ENCODE results near the gene KCNG2.

The KCNG2 gene

GRCh38 chr18:79912994-79913831 lies 115.5 kb downstream of the KCNG2 start:
- peak in 1 of 2 donors; percentile 13 for DNase-seq

GRCh38 chr18:79914614-79915160 lies 116.9 kb downstream of the KCNG2 start:
- DNase-seq, result peak in 1 of 2 donors; percentile 3

- peak in 1 of 2 donors; percentile 9 for DNase-seq
These were observed 117.7 kb downstream of the KCNG2 start for GRCh38 chr18:79915161-79916127.

GRCh38 chr18:79916128-79916494 lies 118.4 kb downstream of the KCNG2 start:
- DNase-seq, result no peak

GRCh38 chr18:79916546-79917168 lies 118.9 kb downstream of the KCNG2 start:
- DNase-seq, result peak in 1 of 2 donors; percentile 11

GRCh38 chr18:79917169-79917852 lies 119.6 kb downstream of the KCNG2 start:
- DNase-seq, result peak in 1 of 2 donors; percentile 4

GRCh38 chr18:79917853-79918614 lies 120.3 kb downstream of the KCNG2 start:
- DNase-seq, result peak in 1 of 2 donors; percentile 3

- DNase-seq, result peak in 1 of 2 donors; percentile 9
These were observed 120.9 kb downstream of the KCNG2 start for GRCh38 chr18:79918615-79919011.

GRCh38 chr18:79919089-79919488 lies 121.4 kb downstream of the KCNG2 start:
- DNase-seq, result peak in 1 of 2 donors; percentile 5

GRCh38 chr18:79921984-79922965 lies 124.5 kb downstream of the KCNG2 start:
- no peak for DNase-seq

GRCh38 chr18:79922971-79923411 lies 125.3 kb downstream of the KCNG2 start:
- no peak for DNase-seq

- DNase-seq, result no peak
These were observed 126.3 kb downstream of the KCNG2 start for GRCh38 chr18:79923896-79924585.

GRCh38 chr18:79924814-79925731 lies 127.3 kb downstream of the KCNG2 start:
- DNase-seq, result no peak

GRCh38 chr18:79926306-79926705 lies 128.6 kb downstream of the KCNG2 start:
- no peak for DNase-seq

GRCh38 chr18:79926715-79927606 lies 129.2 kb downstream of the KCNG2 start:
- DNase-seq, result no peak

GRCh38 chr18:79927607-79928562 lies 130.1 kb downstream of the KCNG2 start:
- no peak for DNase-seq
